Measurements from ENCODE around the gene ZNF649. TPM values are rescaled to one million over a fixed set of nuclear protein-coding genes. Genes with fewer than 3 reads are reported as not detected.

ZNF649 gene
- total RNA-seq, 1 experiment from 2014 or later, result 8.3 TPM

Other genes with a start within 250 kb of the ZNF649 start
- 6.3 and 15.0 TPM in 2 replicates for gene SPACA6, start 211.7 kb downstream of the ZNF649 start, total RNA-seq (2014; rRNA removed; shearing (Covaris generic))
- 0.37 TPM in 1 of 2 replicates, not detected in the other for gene HAS1, start 181.0 kb downstream of the ZNF649 start, total RNA-seq (2014; rRNA removed; shearing (Covaris generic))
- gene FPR1, start 153.1 kb downstream of the ZNF649 start, total RNA-seq (2014; rRNA removed; shearing (Covaris generic)), result not detected in 2 replicates
- not detected in 2 replicates for gene FPR2, start 143.8 kb downstream of the ZNF649 start, total RNA-seq (2014; rRNA removed; shearing (Covaris generic))
- not detected in 2 replicates for gene FPR3, start 109.9 kb downstream of the ZNF649 start, total RNA-seq (2014; rRNA removed; shearing (Covaris generic))
- 6.5 and 15.0 TPM in 2 replicates for gene ZNF577, start 17.1 kb downstream of the ZNF649 start, total RNA-seq (2014; rRNA removed; shearing (Covaris generic))
- 7.9 and 8.6 TPM in 2 replicates for gene ZNF613, start 22.5 kb upstream of the ZNF649 start, total RNA-seq (2014; rRNA removed; shearing (Covaris generic))
- gene ZNF350, start 81.8 kb upstream of the ZNF649 start, total RNA-seq (2014; rRNA removed; shearing (Covaris generic)), result 0.15 and 0.28 TPM in 2 replicates
- 0.80 and 1.4 TPM in 2 replicates for gene ZNF615, start 103.2 kb upstream of the ZNF649 start, total RNA-seq (2014; rRNA removed; shearing (Covaris generic))
- gene ZNF614, start 123.4 kb upstream of the ZNF649 start, total RNA-seq (2014; rRNA removed; shearing (Covaris generic)), result 7.3 and 13.5 TPM in 2 replicates
- gene ZNF432, start 143.8 kb upstream of the ZNF649 start, total RNA-seq (2014; rRNA removed; shearing (Covaris generic)), result 2.3 and 2.9 TPM in 2 replicates
- 4.0 and 4.1 TPM in 2 replicates for gene ZNF841, start 190.7 kb upstream of the ZNF649 start, total RNA-seq (2014; rRNA removed; shearing (Covaris generic))
- 4.8 and 10.3 TPM in 2 replicates for gene ZNF616, start 234.9 kb upstream of the ZNF649 start, total RNA-seq (2014; rRNA removed; shearing (Covaris generic))

All from H7 (cell line).